Measurements from ENCODE around the gene ACSF2.

DNA sequence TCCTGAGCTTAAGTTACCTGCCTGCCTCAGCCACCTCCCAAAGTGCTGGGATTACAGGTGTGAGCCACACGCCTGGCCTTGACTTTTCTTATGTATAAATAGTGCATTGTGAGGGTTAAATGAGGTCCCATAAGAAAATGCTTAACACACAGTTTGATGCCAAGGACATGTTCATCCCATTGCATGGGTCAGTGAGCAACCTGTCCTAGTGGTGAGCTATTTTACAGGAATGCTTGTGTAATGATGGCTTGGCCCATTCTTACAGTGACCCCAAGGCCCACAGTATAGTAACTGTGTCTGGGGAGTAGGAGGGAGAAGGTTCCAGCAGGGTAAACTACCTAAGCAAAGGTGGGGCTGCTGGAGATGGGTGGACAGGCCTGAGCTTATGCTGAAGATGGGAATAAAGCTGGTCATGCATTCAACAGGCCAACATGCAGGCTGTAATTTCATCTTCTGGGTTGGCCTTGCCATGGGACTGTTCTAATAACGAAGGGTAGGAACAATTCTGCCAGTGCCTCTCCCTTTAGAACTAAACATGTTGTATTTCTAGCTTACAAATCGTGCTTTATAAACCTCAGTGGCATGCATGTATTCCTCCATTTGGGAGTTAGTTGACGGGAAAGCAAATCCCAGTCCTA lies 6.2 kb downstream of the ACSF2 start:
- TF ChIP-seq CTCF (IDR thresholded peaks at IDR 0.05; ENCODE audit: low read length) (no peak), EZH2phosphoT487 (IDR thresholded peaks at IDR 0.05; ENCODE audit: low read length) (no peak)
